Keratinocyte (primary cell): Measurements from ENCODE around the gene BANF2. TPM values are rescaled to one million over a fixed set of nuclear protein-coding genes. Genes with fewer than 3 reads are reported as not detected.

Experiments used
- DNase-seq: peaks from one replicate; pipeline ENCODE4 v3.0.0-alpha.2; 2011; ENCODE audit warnings: low read depth, missing footprints, low spot score
- FAIRE-seq: peaks from 2 replicates; lab custom pipeline; 2011; peaks lifted over from hg19 to GRCh38; lab: Jason Lieb, UNC
- H2AFZ ChIP-seq: 2 replicates; pipeline ENCODE4 v1.6.0; 2012; ENCODE audit warnings: low read length, control low read depth, inconsistent platforms; ENCODE audit not compliant: control insufficient read depth
- H3K27ac ChIP-seq: 2 replicates; pipeline ENCODE4 v1.5.1; 2011; ENCODE audit warnings: low read length; ENCODE audit not compliant: control insufficient read depth, insufficient read depth
- H3K27me3 ChIP-seq: 3 replicates; pipeline ENCODE4 v1.6.0; 2011; ENCODE audit warnings: low read length; ENCODE audit not compliant: control insufficient read depth, insufficient read depth; ENCODE audit errors: extremely low read depth
- H3K36me3 ChIP-seq, 2 experiments: 2 replicates in 1 of 2; 3 replicates in 1 of 2; pipeline ENCODE4 v1.5.1; 2011; ENCODE audit warnings: low read length in 2 of 2, mild to moderate bottlenecking in 1 of 2; ENCODE audit not compliant: control insufficient read depth in 2 of 2, insufficient read depth in 2 of 2; ENCODE audit errors: extremely low read depth in 1 of 2
- H3K4me1 ChIP-seq: 3 replicates; pipeline ENCODE4 v1.5.1; 2011; ENCODE audit warnings: low read length; ENCODE audit not compliant: control insufficient read depth, insufficient read depth; ENCODE audit errors: extremely low read depth
- H3K4me2 ChIP-seq: 3 replicates; pipeline ENCODE4 v1.6.0; 2011; ENCODE audit warnings: low read depth, low read length; ENCODE audit not compliant: control insufficient read depth, insufficient read depth; ENCODE audit errors: extremely low read depth
- H3K4me3 ChIP-seq, 3 experiments: fragments of 200-600 bp in 1 of 3; sonication (generic) in 1 of 3; 2 replicates in 2 of 3; 3 replicates in 1 of 3; pipeline ENCODE4 v1.5.1; 2011 to 2016; ENCODE audit warnings: low read length in 3 of 3, mild to moderate bottlenecking in 3 of 3, control low read depth in 2 of 3, inconsistent platforms in 1 of 3, low read depth in 1 of 3, mixed read lengths in 1 of 3, mixed run types in 1 of 3, moderate library complexity in 1 of 3; ENCODE audit not compliant: control insufficient read depth in 2 of 3, insufficient read depth in 2 of 3; ENCODE audit errors: extremely low read depth in 1 of 3
- H3K79me2 ChIP-seq: 2 replicates; pipeline ENCODE4 v1.6.0; 2012; ENCODE audit warnings: low read length; ENCODE audit not compliant: control insufficient read depth, insufficient read depth
- H3K9ac ChIP-seq: 3 replicates; pipeline ENCODE4 v1.6.0; 2011; ENCODE audit warnings: low read length; ENCODE audit not compliant: control insufficient read depth, insufficient read depth; ENCODE audit errors: extremely low read depth
- H3K9me1 ChIP-seq: 3 replicates; pipeline ENCODE4 v1.6.0; 2011; ENCODE audit warnings: low read length; ENCODE audit not compliant: control insufficient read depth, insufficient read depth; ENCODE audit errors: extremely low read depth
- H3K9me3 ChIP-seq: 2 replicates; pipeline ENCODE4 v1.5.1; 2012; ENCODE audit warnings: low read depth, low read length; ENCODE audit not compliant: control insufficient read depth
- H4K20me1 ChIP-seq: 3 replicates; pipeline ENCODE4 v1.6.0; 2011; ENCODE audit warnings: low read length; ENCODE audit not compliant: control insufficient read depth, insufficient read depth; ENCODE audit errors: extremely low read depth
- EZH2 ChIP-seq: IDR thresholded peaks from one replicate; pipeline ENCODE4 v1.6.1; 2012; ENCODE audit warnings: inconsistent platforms, mild to moderate bottlenecking, low read length, moderate library complexity
- dilution Hi-C: fragments of 300-500 bp; cut with MboI; formaldehyde crosslinking; loops from one replicate; pipeline ENCODE4 v1.7.0; 2020; ENCODE audit warnings: low sequenced_read_pairs; ENCODE audit not compliant: extremely low pct_ligation_motif_present
- polyA plus RNA-seq, 5 experiments: library from polyadenylated mRNA; depleted of rRNA in 3 of 5; stranded (reverse) in 3 of 5; stranded (forward) in 1 of 5; unstranded in 1 of 5; fragments of >200 nt; gene quantifications; 1 replicate in 1 of 5; 2 replicates in 3 of 5; 3 replicates in 1 of 5; pipeline versions ENCODE4 v1.2.1 to v1.2.3, GENCODE V29; 2011 to 2012; ENCODE audit warnings: missing spikeins in 2 of 5, low read depth in 1 of 5, low replicate concordance in 1 of 5
- TF ChIP-seq, protein P1 (sequence below), 3 experiments: IDR thresholded peaks in 1 of 3; conservative IDR thresholded peaks in 1 of 3; optimal IDR thresholded peaks in 1 of 3; 2 replicates in 2 of 3; 3 replicates in 1 of 3; pipeline versions ENCODE3 to v1.5.1; 2011; ENCODE audit warnings: low read length in 3 of 3, mild to moderate bottlenecking in 3 of 3, moderate library complexity in 2 of 3, control low read depth in 1 of 3, inconsistent platforms in 1 of 3; ENCODE audit not compliant: insufficient read depth in 2 of 3; ENCODE audit errors: extremely low read depth in 1 of 3

Gene BANF2
- polyA plus RNA-seq, 1 donor (not counting 4 experiments of a cell fraction or from before 2014, with no cell fraction given) = not detected

- DNase-seq = no peak
These were observed 56.8 kb downstream of the BANF2 start for GRCh38 chr20:17756529-17756928.

DNA sequence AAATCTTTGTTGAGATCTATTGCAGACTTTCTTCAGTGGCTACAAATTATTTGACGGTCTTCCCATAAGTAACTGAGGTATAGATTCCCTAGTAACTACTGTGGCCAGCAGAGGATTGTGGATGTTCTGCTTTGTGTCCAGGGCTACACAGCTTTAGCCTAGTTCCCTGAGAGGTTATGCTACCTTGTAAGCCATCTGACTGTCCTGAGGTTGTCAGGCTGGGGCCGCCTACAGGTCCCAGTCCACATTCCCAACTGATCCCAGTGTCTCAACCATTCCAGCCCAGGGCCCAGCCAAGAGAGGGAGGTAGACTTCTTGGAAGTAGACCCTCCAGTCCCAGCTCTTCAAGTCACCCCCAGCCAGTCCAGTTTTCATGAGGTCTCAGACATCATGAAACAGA is 57.7 kb downstream of the BANF2 start:
- FAIRE-seq (no peak), DNase-seq (no peak)
- no peaks in the 10 kb centered on the region for H4K20me1 ChIP-seq
- no peaks in the 10 kb centered on the region for H3K4me1 ChIP-seq
- H3K9me1 ChIP-seq = peaks cover 2% of the 10 kb centered on the region
- no peak overlapping the region for H3K27ac ChIP-seq
- no peak overlapping the region for H3K4me3 ChIP-seq
- H3K27me3 ChIP-seq = peaks cover 5% of the 10 kb centered on the region
- dilution Hi-C loops = no loop called here
- no peaks in the 10 kb centered on the region for H3K79me2 ChIP-seq
- no peak overlapping the region for H2AFZ ChIP-seq
- H3K36me3 ChIP-seq = no peaks in the 10 kb centered on the region
- TF ChIP-seq, protein P1, sequence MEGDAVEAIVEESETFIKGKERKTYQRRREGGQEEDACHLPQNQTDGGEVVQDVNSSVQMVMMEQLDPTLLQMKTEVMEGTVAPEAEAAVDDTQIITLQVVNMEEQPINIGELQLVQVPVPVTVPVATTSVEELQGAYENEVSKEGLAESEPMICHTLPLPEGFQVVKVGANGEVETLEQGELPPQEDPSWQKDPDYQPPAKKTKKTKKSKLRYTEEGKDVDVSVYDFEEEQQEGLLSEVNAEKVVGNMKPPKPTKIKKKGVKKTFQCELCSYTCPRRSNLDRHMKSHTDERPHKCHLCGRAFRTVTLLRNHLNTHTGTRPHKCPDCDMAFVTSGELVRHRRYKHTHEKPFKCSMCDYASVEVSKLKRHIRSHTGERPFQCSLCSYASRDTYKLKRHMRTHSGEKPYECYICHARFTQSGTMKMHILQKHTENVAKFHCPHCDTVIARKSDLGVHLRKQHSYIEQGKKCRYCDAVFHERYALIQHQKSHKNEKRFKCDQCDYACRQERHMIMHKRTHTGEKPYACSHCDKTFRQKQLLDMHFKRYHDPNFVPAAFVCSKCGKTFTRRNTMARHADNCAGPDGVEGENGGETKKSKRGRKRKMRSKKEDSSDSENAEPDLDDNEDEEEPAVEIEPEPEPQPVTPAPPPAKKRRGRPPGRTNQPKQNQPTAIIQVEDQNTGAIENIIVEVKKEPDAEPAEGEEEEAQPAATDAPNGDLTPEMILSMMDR (optimal IDR thresholded peaks at IDR 0.05 in 1 of 3, IDR thresholded peaks at IDR 0.05 in 1 of 3, conservative IDR thresholded peaks at IDR 0.05 in 1 of 3; ENCODE audit: extremely low read depth in 1 of 3, insufficient read depth in 2 of 3, low read length in 3 of 3) = no peak
- no peak for TF ChIP-seq EZH2
- no peak overlapping the region for H3K9ac ChIP-seq
- H3K9me3 ChIP-seq = no peaks in the 10 kb centered on the region
- no peak overlapping the region for H3K4me2 ChIP-seq

More at GRCh38 chr20:17756529-17756928, 56.8 kb downstream of the BANF2 start:
- Histone ChIP-seq H3K27me3 (peaks cover 5% of the 10 kb centered on the region), H3K9ac (no peak overlapping the region), H3K36me3 (no peaks in the 10 kb centered on the region), H2AFZ (no peak overlapping the region), H3K9me3 (no peaks in the 10 kb centered on the region), H4K20me1 (no peaks in the 10 kb centered on the region), H3K9me1 (peaks cover 2% of the 10 kb centered on the region), H3K4me2 (no peak overlapping the region), H3K79me2 (no peaks in the 10 kb centered on the region), H3K4me3 (no peak overlapping the region), H3K27ac (no peak overlapping the region), H3K4me1 (no peaks in the 10 kb centered on the region)
- no peak for TF ChIP-seq EZH2
- TF ChIP-seq, protein P1 (optimal IDR thresholded peaks at IDR 0.05 in 1 of 3, IDR thresholded peaks at IDR 0.05 in 1 of 3, conservative IDR thresholded peaks at IDR 0.05 in 1 of 3; ENCODE audit: extremely low read depth in 1 of 3, insufficient read depth in 2 of 3, low read length in 3 of 3) = no peak
- FAIRE-seq = no peak
- dilution Hi-C loops = no loop called here
